ENCODE measurements around the gene RNF213. TPM values are rescaled to one million over a fixed set of nuclear protein-coding genes. Genes with fewer than 3 reads are reported as not detected.
"Not testable (repeated sequence)": the region's sequence is repeated elsewhere in the genome, so short reads cannot be mapped to it uniquely, and the experiment has no call there.

The RNF213 gene
- total RNA-seq, 1 donor from 2014 or later = 63.0 TPM

DNA sequence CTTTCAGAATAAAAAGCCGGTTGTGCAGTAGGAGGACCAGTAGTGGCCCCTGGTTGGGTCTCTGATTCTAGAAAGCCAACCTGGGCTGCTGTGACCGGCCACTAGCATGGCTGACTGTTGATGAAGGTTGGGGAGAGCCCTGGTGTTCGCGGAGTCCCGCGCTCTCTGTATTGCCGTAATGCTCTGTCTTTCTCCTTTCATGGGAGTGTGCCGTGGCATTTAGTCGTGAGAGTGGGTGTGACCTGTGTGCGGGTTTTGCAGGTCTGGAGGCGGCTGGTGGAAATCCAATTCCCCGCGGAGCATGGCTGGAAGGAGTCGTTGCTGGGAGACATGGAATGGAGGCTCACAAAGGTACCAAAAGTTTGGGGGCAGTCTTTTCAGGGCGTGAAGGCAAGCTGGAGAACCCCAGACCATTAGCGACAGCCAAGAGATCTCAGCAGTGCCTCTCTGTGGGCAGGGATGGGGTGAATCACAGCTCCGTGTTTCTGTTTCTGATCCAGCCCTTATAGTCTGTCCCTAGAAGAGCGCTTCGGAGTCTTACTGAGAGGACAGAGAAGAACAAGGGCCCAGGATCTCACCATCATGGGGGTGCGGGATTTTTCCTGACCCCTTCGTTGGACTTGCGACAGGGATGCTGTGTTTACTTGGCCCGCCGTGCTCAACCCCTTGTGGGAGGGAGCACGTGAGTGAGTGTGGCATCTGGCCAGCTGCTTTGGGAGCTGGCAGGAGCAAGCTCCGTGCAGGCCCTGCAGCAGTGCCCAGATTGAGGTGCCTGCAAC, 56.5 kb downstream of the RNF213 start:
- DNase-seq (ENCODE audit: low read depth in 2 of 2) = no peak

DNA sequence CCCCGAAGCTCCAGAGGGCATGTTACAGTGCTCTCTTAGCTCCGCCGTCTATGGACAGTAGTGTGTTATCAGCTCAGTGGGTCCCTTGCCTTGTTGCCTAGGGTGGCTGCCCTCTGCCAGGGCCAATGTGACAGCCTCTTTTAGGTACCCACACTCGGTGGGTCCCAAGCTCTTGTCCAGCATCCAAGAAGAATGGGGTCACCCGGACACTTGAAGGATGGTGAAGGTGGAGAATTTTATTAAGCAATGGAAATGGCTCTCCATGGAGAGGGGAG, 57.0 kb downstream of the RNF213 start:
- DNase-seq (ENCODE audit: low read depth in 2 of 2) = no peak

DNA sequence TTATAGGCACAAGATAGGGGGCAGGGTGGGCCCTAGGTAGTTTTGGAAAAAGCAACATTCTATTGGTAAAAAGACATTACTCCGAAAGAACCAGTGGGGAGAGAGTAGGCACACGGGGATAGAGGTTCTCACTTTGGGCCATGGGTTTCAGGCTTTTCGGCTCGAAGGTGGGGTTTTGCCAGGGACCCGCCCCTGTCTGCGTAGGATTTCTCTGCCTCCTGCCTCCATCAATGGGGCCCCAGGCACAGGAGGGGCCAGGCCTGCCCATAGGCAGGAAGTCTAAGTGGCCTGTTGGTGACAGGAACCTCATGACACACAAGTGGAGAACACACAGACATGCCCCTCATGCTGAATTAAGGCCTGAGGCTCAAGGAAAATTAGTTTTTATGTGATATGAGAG, 57.5 kb downstream of the RNF213 start:
- no peak for DNase-seq (ENCODE audit: low read depth in 2 of 2)

GRCh38 chr17:80319262-80319998, 58.8 kb downstream of the RNF213 start:
- DNase-seq (ENCODE audit: low read depth in 2 of 2) = no peak

GRCh38 chr17:80319999-80320344, 59.3 kb downstream of the RNF213 start:
- DNase-seq (ENCODE audit: low read depth in 2 of 2) = no peak

DNA sequence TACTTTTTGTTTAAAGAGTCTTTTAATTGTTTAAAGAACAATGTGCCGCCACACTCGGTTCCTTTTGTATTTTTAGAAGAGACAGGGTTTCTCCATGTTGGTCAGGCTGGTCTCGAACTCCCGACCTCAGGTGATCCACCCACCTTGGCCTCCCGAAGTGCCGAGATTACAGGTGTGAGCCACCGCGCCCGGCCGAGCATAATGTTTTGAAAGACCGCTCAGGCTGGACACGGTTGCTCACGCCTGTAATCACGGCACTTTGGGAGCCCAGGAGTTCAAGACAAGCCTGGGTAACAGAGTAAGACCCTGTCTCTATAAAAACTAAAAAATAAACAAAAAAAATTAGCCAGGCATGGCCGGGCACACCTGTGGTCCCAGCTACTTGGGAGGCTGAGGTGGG, 59.8 kb downstream of the RNF213 start:
- DNase-seq (ENCODE audit: low read depth in 2 of 2) = no peak

DNA sequence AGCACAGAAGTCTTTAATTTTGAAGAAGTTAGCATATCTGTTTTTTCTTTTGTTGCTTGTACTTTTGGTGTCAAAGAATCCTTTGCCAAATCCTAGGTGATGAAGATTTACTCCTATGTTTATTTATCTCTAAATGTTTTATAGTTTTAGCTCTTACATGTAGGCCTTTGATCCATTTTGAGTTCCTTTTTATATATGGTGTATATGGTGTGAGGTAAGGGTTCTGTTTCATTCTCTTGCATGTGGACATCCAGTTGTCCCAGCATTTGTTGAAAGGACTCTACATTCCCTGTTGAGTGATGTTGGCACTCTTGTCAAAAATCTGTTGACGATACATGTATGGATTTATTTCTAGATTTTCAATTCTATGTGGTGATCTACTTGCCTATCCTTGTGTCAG, 62.2 kb downstream of the RNF213 start:
- no peak for DNase-seq (ENCODE audit: low read depth in 2 of 2)

- DNase-seq (ENCODE audit: low read depth in 2 of 2) = no peak
Measured at GRCh38 chr17:80323982-80324381, 63.3 kb downstream of the RNF213 start.

- DNase-seq (ENCODE audit: low read depth in 2 of 2) = peak in 1 of 2 donors; percentile 38
Measured at GRCh38 chr17:80327518-80327917, 66.9 kb downstream of the RNF213 start.

- peak; percentile 11 to 62 for DNase-seq (ENCODE audit: low read depth in 2 of 2)
Measured at GRCh38 chr17:80328634-80329380, 68.2 kb downstream of the RNF213 start.

- not testable (repeated sequence) for DNase-seq (ENCODE audit: low read depth in 2 of 2)
Measured at GRCh38 chr17:80329421-80329820, 68.8 kb downstream of the RNF213 start.

GRCh38 chr17:80330276-80330675, 69.6 kb downstream of the RNF213 start:
- DNase-seq (ENCODE audit: low read depth in 2 of 2) = no peak

- not testable (repeated sequence) for DNase-seq (ENCODE audit: low read depth in 2 of 2)
Measured at GRCh38 chr17:80330938-80331337, 70.3 kb downstream of the RNF213 start.

GRCh38 chr17:80331820-80332219, 71.2 kb downstream of the RNF213 start:
- DNase-seq (ENCODE audit: low read depth in 2 of 2) = no peak

GRCh38 chr17:80337195-80337895, 76.7 kb downstream of the RNF213 start:
- no peak for DNase-seq (ENCODE audit: low read depth in 2 of 2)

- no peak for DNase-seq (ENCODE audit: low read depth in 2 of 2)
Measured at GRCh38 chr17:80339118-80339517, 78.5 kb downstream of the RNF213 start.

DNA sequence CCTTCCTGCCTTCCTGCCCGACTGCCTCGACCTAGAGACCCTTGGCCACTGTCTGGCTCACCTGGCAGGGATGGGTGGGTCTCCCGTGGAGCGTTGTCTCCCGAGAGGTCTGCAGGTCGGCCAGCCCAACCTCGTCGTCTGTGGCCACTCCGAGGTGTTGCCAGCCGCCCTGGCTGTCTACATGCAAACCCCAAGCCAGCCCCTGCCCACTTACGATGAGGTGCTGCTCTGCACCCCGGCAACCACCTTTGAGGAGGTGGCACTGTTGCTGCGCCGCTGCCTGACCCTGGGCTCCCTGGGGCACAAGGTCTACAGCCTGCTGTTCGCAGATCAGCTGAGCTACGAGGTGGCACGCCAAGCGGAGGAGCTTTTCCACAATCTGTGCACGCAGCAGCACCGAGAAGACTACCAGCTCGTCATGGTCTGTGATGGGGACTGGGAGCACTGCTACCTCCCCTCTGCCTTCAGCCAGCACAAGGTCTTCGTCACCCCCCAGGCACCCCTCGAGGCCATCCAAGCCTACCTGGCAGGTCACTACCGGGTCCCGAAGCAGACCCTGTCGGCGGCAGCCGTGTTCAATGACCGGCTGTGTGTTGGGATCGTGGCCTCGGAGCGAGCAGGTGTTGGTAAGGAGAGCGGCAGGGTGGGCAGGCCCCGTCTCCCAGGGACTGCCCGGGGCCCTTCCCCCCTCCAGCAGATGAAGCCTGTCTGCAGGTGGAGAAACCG, 79.2 kb downstream of the RNF213 start:
- DNase-seq (ENCODE audit: low read depth in 2 of 2) = no peak

DNA sequence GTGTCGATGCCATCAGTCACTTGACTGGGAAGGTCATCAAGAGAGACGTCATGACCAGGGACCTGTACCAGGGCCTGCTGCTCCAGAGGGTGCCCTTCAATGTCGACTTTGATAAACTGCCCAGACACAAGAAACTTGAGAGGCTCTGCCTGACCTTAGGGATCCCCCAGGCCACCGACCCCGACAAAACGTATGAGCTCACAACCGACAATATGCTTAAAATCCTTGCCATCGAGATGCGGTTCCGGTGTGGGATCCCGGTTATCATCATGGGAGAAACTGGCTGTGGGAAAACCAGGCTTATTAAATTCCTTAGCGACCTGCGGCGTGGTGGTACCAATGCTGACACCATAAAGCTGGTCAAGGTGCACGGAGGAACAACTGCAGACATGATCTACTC, 84.7 kb downstream of the RNF213 start:
- DNase-seq (ENCODE audit: low read depth in 2 of 2) = no peak

DNA sequence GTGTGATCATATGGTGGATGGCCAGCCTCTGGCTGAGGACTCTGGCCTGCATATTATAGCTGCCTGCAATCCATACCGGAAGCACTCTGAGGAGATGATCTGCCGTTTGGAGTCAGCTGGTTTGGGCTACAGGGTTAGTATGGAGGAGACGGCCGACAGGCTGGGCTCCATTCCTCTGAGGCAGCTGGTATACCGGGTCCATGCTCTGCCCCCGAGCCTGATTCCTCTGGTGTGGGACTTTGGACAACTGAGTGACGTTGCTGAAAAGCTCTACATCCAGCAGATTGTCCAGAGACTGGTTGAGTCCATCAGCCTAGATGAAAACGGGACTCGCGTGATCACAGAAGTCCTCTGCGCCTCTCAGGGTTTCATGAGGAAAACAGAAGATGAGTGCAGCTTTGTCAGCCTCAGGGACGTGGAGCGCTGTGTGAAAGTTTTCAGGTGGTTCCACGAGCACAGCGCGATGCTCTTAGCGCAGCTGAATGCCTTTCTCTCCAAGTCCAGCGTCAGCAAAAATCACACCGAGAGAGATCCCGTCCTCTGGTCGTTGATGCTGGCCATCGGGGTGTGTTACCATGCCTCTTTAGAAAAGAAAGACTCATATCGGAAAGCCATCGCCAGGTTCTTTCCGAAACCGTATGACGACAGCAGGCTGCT, 85.3 kb downstream of the RNF213 start:
- DNase-seq (ENCODE audit: low read depth in 2 of 2) = no peak

- no peak for DNase-seq (ENCODE audit: low read depth in 2 of 2)
Measured at GRCh38 chr17:80346498-80347275, 86.0 kb downstream of the RNF213 start.
